Measurements from ENCODE around the gene ITGA3.

Gene ITGA3

DNA sequence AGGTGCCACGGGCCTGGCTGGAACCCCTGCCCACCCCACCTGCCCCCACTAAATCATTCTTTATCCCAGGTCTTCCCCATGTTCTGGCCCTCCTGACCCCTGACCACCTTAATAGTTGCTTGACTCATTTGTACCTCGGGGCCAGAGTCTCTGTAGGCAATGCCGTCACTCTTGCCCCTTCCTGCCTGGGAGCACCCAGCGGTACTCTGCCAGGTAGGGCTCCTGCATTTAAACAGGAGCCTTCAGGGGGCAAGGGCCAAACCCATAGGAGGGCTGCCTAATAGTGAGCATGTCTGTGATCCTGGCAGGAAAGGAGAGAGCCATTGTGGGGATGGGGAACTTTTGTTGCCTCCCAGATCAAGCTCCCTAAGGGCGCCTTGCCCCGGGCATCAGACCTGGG is 8.8 kb upstream of the ITGA3 start:
- peak in 1 of 2 donors; percentile 48 for DNase-seq
- intact Hi-C loops (cut with DNase I; ENCODE audit: low total_unique reads), result no loop called here
- Histone ChIP-seq H3K36me3 (no peaks in the 10 kb centered on the region), H3K27me3 (no peaks in the 10 kb centered on the region), H3K4me1 (peaks cover 5 to 41% (median 27%) of the 10 kb centered on the region in 4 donors), H3K4me3 (no peak overlapping the region), H3K9me3 (no peaks in the 10 kb centered on the region), H3K27ac (peak overlapping the region; percentile 15 to 30)
- TF ChIP-seq, protein P1, sequence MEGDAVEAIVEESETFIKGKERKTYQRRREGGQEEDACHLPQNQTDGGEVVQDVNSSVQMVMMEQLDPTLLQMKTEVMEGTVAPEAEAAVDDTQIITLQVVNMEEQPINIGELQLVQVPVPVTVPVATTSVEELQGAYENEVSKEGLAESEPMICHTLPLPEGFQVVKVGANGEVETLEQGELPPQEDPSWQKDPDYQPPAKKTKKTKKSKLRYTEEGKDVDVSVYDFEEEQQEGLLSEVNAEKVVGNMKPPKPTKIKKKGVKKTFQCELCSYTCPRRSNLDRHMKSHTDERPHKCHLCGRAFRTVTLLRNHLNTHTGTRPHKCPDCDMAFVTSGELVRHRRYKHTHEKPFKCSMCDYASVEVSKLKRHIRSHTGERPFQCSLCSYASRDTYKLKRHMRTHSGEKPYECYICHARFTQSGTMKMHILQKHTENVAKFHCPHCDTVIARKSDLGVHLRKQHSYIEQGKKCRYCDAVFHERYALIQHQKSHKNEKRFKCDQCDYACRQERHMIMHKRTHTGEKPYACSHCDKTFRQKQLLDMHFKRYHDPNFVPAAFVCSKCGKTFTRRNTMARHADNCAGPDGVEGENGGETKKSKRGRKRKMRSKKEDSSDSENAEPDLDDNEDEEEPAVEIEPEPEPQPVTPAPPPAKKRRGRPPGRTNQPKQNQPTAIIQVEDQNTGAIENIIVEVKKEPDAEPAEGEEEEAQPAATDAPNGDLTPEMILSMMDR (IDR thresholded peaks at IDR 0.05), result no peak

DNA sequence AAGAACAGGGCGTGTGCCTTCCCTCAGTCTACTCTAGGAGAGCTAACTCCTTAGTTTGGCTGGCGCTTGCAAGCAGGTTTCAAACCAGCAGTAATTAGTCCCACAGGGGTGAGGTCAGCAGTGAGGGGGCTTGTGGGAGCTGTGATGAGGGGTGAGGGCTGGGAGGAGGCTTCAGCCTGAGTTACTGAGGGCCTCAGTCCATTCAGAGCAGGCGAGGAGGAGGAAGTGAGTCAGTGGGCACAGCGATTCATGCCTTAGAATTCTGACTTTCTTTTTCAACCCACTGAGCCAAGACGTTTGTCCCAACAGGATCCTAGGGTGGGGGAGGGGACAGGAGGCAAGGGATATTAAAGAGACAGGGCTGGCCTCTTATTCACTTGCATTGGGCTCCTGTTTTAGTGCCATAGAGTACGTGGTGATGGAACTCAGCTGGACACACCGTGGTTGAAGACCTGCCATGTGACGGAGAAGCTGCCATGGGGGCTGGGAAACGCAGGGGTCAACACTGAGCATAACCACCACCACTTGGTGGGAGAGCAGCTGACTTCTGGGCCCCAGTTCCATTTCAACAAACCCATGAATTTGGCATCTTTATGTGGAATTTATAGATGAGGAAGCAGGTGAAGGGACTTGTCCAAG is 8.3 kb upstream of the ITGA3 start:
- H3K9me3 ChIP-seq, result no peaks in the 10 kb centered on the region
- H3K36me3 ChIP-seq, result no peaks in the 10 kb centered on the region
- peaks cover 5 to 41% (median 27%) of the 10 kb centered on the region in 4 donors for H3K4me1 ChIP-seq
- TF ChIP-seq, protein P1 (IDR thresholded peaks at IDR 0.05), result no peak
- H3K27me3 ChIP-seq, result no peaks in the 10 kb centered on the region
- peak overlapping the region; percentile 15 to 30 for H3K27ac ChIP-seq
- DNase-seq, result peak in 1 of 2 donors; percentile 69
- intact Hi-C loops (cut with DNase I; ENCODE audit: low total_unique reads), result no loop called here
- H3K4me3 ChIP-seq, result no peak overlapping the region

DNA sequence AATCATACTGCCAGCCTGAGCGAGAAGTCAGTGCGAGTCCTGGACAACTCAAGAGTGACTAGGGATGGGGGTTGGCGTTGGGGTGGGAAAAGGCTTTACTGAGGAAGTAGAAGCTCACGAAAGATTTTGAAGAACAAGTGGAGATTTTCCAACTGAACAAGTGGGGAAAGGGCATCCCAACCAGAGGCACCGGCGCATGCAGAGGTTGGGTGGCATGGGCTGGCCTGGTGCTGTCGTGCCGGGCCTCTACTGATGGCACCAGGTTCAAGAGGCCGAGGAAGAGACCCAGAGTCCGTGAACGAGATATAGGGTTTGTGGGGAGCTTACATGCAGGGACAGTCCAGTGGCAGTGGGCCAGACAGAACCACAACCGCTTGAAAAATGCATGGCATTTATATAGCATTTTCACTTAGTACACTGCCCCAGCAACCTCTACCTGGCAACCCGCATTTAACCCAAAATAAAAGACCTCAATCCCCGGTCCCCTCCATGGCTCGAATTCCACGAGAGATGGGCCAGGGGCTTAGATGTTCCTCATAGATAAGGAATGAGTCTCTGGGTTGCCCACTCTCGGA is 7.7 kb upstream of the ITGA3 start:
- Histone ChIP-seq H3K27me3 (no peaks in the 10 kb centered on the region), H3K4me1 (peaks cover 5 to 40% (median 31%) of the 10 kb centered on the region in 4 donors), H3K27ac (no peak overlapping the region), H3K4me3 (no peak overlapping the region), H3K36me3 (no peaks in the 10 kb centered on the region), H3K9me3 (no peaks in the 10 kb centered on the region)
- peak in 1 of 2 donors; percentile 13 for DNase-seq
- TF ChIP-seq, protein P1 (IDR thresholded peaks at IDR 0.05), result no peak
- intact Hi-C loops (cut with DNase I; ENCODE audit: low total_unique reads), result no loop called here

DNA sequence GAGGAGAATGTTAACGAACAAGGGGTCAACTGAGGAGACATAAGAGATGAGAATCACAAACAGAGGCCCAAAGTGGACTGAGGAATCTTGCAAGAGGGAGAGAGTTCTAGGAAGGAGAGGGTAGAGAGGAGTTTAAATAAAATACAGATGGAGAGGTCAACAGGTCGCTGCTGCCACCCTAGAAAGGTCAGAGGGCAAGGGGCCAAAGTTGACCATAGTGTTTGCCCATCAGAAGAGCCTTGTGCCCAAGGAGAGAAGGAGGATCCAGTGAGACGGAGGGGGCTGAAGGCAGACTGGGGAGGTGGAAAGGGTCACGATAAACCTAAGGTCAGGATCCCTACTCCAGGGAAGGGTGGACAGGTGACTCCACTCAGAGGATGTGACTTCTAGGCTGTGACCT is 6.9 kb upstream of the ITGA3 start:
- intact Hi-C loops (cut with DNase I; ENCODE audit: low total_unique reads), result no loop called here
- no peak for DNase-seq
- H3K27me3 ChIP-seq, result no peaks in the 10 kb centered on the region
- TF ChIP-seq, protein P1 (IDR thresholded peaks at IDR 0.05), result no peak
- H3K36me3 ChIP-seq, result no peaks in the 10 kb centered on the region
- peaks cover 0 to 38% (median 26%) of the 10 kb centered on the region in 4 donors for H3K4me1 ChIP-seq
- no peak overlapping the region for H3K27ac ChIP-seq
- H3K9me3 ChIP-seq, result no peaks in the 10 kb centered on the region
- no peak overlapping the region for H3K4me3 ChIP-seq

DNA sequence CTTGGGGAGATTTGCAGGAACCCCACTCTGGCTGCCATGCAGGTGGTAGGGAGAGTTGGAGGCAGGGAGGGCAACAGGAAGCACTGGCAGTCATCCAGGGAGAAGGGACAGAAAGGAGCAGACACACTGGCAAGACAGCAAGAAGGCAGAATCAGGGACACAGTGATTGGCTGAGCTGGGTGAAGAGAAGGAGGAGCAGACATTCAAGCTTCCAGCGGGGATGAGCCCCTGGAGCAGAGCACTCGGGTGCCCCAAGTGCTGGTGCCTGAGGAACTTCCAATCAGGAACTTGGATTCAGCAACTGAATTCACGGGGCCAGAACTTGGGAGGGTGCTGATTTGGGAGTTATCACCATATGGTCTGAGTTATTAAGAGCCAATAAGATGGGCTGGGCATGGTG is 6.3 kb upstream of the ITGA3 start:
- no peak overlapping the region for H3K4me3 ChIP-seq
- no peak for DNase-seq
- intact Hi-C loops (cut with DNase I; ENCODE audit: low total_unique reads), result no loop called here
- H3K36me3 ChIP-seq, result no peaks in the 10 kb centered on the region
- no peaks in the 10 kb centered on the region for H3K9me3 ChIP-seq
- no peak overlapping the region for H3K27ac ChIP-seq
- peaks cover 0 to 38% (median 27%) of the 10 kb centered on the region in 4 donors for H3K4me1 ChIP-seq
- TF ChIP-seq, protein P1 (IDR thresholded peaks at IDR 0.05), result no peak
- no peaks in the 10 kb centered on the region for H3K27me3 ChIP-seq

Data from tibial artery (tissue), 4 donors.